ENCODE measurements around the gene RNF130. TPM values are rescaled to one million over a fixed set of nuclear protein-coding genes. Genes with fewer than 3 reads are reported as not detected.

RNF130 gene
- total and polyA plus RNA-seq, 2 donors (not counting 1 experiment from before 2014, with no cell fraction given): 14.7 to 32.4 TPM

DNA sequence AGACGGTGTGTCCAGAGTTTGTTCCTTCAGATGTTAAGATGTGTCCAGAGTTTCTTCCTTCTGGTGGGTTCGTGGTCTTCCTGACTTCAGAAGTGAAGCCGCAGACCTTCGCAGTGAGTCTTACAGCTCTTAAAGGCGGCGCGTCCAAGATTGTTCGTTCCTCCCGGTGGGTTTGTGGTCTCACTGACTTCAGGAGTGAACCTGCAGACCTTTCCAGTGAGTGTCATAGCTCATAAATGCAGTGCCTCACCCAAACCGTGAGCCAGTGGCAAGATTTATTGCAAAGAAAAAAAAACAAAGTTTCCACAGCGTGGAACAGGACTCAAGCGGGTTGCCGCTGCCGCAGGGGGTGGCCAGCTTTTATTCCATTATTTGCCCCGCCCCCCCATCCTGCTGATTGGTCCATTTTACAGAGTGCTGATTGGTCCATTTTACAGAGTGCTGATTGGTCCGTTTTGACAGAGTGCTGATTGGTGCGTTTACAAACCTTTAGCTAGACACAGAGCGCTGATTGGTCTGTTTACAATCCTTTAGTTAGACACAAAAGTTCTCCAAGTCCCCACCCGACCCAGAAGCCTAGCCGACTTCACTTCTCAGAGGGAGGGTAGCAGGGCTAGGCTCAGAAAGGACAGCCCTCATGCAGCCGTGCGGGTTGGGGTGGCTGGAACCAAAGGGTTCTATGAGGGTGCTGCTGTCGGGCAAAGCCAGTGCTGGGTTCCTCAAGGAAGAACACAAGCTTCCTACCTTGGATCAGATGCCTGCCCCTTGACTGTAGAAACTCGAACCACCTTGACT is 9.1 kb upstream of the RNF130 start:
- no peak for DNase-seq (ENCODE audit: low read depth in 2 of 2)
- Histone ChIP-seq H4K20me1 (ENCODE audit: control insufficient read depth, extremely low read depth, insufficient read depth, low read length) (no peaks in the 10 kb centered on the region), H3K27me3 (ENCODE audit: control insufficient read depth, insufficient read depth, low read length) (no peaks in the 10 kb centered on the region), H3K4me2 (ENCODE audit: extremely low read depth, insufficient read depth, low read length) (no peak overlapping the region), H3K27ac (ENCODE audit: insufficient read depth, low read length) (no peak overlapping the region), H3K4me1 (ENCODE audit: control insufficient read depth, extremely low read depth, insufficient read depth, low read length) (no peaks in the 10 kb centered on the region), H3K9ac (ENCODE audit: insufficient read depth, low read length) (no peak overlapping the region), H3K9me3 (ENCODE audit: control insufficient read depth, insufficient read depth, low read depth, low read length) (no peaks in the 10 kb centered on the region), H3K79me2 (ENCODE audit: control insufficient read depth, insufficient read depth, low read length) (no peaks in the 10 kb centered on the region), H3K36me3 (ENCODE audit: control insufficient read depth, insufficient read depth, low read length) (no peaks in the 10 kb centered on the region), H2AFZ (ENCODE audit: low read length) (no peak overlapping the region), H3K4me3 (replicated peaks in 1 of 4; ENCODE audit: control extremely low read depth in 1 of 4, insufficient read depth in 1 of 4, low read depth in 3 of 4, low read length in 4 of 4) (no peak overlapping the region)
- TF ChIP-seq EZH2 (IDR thresholded peaks at IDR 0.05; ENCODE audit: low read length, missing control alignments): no peak
- TF ChIP-seq, protein P1, sequence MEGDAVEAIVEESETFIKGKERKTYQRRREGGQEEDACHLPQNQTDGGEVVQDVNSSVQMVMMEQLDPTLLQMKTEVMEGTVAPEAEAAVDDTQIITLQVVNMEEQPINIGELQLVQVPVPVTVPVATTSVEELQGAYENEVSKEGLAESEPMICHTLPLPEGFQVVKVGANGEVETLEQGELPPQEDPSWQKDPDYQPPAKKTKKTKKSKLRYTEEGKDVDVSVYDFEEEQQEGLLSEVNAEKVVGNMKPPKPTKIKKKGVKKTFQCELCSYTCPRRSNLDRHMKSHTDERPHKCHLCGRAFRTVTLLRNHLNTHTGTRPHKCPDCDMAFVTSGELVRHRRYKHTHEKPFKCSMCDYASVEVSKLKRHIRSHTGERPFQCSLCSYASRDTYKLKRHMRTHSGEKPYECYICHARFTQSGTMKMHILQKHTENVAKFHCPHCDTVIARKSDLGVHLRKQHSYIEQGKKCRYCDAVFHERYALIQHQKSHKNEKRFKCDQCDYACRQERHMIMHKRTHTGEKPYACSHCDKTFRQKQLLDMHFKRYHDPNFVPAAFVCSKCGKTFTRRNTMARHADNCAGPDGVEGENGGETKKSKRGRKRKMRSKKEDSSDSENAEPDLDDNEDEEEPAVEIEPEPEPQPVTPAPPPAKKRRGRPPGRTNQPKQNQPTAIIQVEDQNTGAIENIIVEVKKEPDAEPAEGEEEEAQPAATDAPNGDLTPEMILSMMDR (conservative IDR thresholded peaks at IDR 0.05 in 1 of 2, IDR thresholded peaks at IDR 0.05 in 1 of 2; ENCODE audit: low read depth in 1 of 2, low read length in 2 of 2): no peak

DNA sequence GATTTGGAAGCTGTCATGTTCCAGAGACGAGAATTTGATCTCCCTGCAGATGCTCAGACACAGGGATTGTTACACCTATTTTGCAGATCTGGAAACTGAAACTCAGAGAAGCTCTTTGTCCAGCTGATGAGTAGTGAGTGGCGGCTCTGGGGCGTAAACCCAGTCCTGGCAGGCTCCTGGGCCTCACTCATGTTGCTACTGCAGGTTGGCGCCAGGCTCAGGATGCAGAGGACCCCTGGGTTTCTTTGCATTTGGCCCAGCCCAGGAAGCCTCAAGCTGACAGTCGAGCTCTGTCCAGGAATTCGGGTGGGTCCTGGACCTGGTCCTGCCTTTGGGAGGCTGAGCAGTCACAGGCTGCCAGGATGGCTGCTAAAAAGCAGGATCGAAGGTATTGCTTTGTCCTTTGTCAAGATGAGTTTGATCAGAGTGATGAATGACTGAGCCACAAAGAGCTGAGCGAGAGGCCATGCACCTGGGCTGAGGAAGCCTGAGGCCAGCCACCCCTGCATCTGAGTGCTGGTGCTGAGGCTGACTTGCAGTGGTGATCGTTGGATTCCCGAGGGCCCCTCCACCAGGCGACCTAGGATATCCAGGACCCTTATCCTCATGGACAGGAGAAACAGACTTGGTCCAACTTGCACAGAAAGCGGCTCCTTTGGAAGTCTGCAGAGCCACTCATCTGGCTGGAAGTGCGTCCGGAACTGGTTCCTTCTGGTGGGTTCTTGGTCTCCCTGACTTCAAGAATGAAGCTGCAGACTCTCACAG is 8.3 kb upstream of the RNF130 start:
- H2AFZ ChIP-seq (ENCODE audit: low read length): no peak overlapping the region
- H3K27me3 ChIP-seq (ENCODE audit: control insufficient read depth, insufficient read depth, low read length): no peaks in the 10 kb centered on the region
- H3K9me3 ChIP-seq (ENCODE audit: control insufficient read depth, insufficient read depth, low read depth, low read length): no peaks in the 10 kb centered on the region
- no peak overlapping the region for H3K4me2 ChIP-seq (ENCODE audit: extremely low read depth, insufficient read depth, low read length)
- TF ChIP-seq, protein P1 (conservative IDR thresholded peaks at IDR 0.05 in 1 of 2, IDR thresholded peaks at IDR 0.05 in 1 of 2; ENCODE audit: low read depth in 1 of 2, low read length in 2 of 2): no peak
- no peak for TF ChIP-seq EZH2 (IDR thresholded peaks at IDR 0.05; ENCODE audit: low read length, missing control alignments)
- no peaks in the 10 kb centered on the region for H3K36me3 ChIP-seq (ENCODE audit: control insufficient read depth, insufficient read depth, low read length)
- no peak for DNase-seq (ENCODE audit: low read depth in 2 of 2)
- no peaks in the 10 kb centered on the region for H4K20me1 ChIP-seq (ENCODE audit: control insufficient read depth, extremely low read depth, insufficient read depth, low read length)
- H3K4me3 ChIP-seq (replicated peaks in 1 of 4; ENCODE audit: control extremely low read depth in 1 of 4, insufficient read depth in 1 of 4, low read depth in 3 of 4, low read length in 4 of 4): no peak overlapping the region
- no peaks in the 10 kb centered on the region for H3K79me2 ChIP-seq (ENCODE audit: control insufficient read depth, insufficient read depth, low read length)
- no peak overlapping the region for H3K27ac ChIP-seq (ENCODE audit: insufficient read depth, low read length)
- H3K9ac ChIP-seq (ENCODE audit: insufficient read depth, low read length): no peak overlapping the region
- H3K4me1 ChIP-seq (ENCODE audit: control insufficient read depth, extremely low read depth, insufficient read depth, low read length): no peaks in the 10 kb centered on the region

DNA sequence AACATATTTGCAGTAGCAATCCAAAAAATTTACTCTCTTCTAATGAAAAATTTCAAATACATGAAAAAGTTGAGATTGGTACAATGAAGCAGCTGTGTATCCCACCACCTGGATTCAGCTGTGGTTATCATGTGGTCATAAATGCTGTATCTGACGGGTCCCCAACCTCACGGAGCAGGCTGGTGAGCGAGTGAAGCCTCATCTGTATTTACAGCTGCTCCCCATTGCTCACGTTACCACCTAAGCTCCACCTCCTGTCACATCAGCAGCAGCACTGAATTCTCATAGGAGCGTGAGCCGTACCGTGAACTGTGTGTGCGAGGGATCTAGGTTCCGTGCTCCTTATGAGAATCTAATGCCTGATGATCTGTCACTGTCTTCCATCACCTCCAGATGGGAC is 6.8 kb upstream of the RNF130 start:
- H3K79me2 ChIP-seq (ENCODE audit: control insufficient read depth, insufficient read depth, low read length): no peaks in the 10 kb centered on the region
- no peak overlapping the region for H3K4me3 ChIP-seq (replicated peaks in 1 of 4; ENCODE audit: control extremely low read depth in 1 of 4, insufficient read depth in 1 of 4, low read depth in 3 of 4, low read length in 4 of 4)

More for the DNA sequence above, 6.8 kb upstream of the RNF130 start:
- no peak for DNase-seq (ENCODE audit: low read depth in 2 of 2)
- no peaks in the 10 kb centered on the region for H3K9me3 ChIP-seq (ENCODE audit: control insufficient read depth, insufficient read depth, low read depth, low read length)
- no peaks in the 10 kb centered on the region for H3K27me3 ChIP-seq (ENCODE audit: control insufficient read depth, insufficient read depth, low read length)
- H2AFZ ChIP-seq (ENCODE audit: low read length): no peak overlapping the region
- H3K4me2 ChIP-seq (ENCODE audit: extremely low read depth, insufficient read depth, low read length): no peak overlapping the region
- H3K4me1 ChIP-seq (ENCODE audit: control insufficient read depth, extremely low read depth, insufficient read depth, low read length): no peaks in the 10 kb centered on the region
- H4K20me1 ChIP-seq (ENCODE audit: control insufficient read depth, extremely low read depth, insufficient read depth, low read length): no peaks in the 10 kb centered on the region
- H3K27ac ChIP-seq (ENCODE audit: insufficient read depth, low read length): no peak overlapping the region
- H3K9ac ChIP-seq (ENCODE audit: insufficient read depth, low read length): no peak overlapping the region
- TF ChIP-seq, protein P1 (conservative IDR thresholded peaks at IDR 0.05 in 1 of 2, IDR thresholded peaks at IDR 0.05 in 1 of 2; ENCODE audit: low read depth in 1 of 2, low read length in 2 of 2): no peak
- no peak for TF ChIP-seq EZH2 (IDR thresholded peaks at IDR 0.05; ENCODE audit: low read length, missing control alignments)
- H3K36me3 ChIP-seq (ENCODE audit: control insufficient read depth, insufficient read depth, low read length): no peaks in the 10 kb centered on the region

All from fibroblast of lung (primary cell).